Ishikawa (cell line): ENCODE data around the gene FAM53B.

Source experiments
- CEBPB ChIP-seq: IDR thresholded peaks from 2 replicates; pipeline ENCODE4 v1.6.1; 2012
- CREB1 ChIP-seq: IDR thresholded peaks from 2 replicates; pipeline ENCODE4 v1.6.1; 2012; ENCODE audit warnings: low read depth
- EGR1 ChIP-seq: IDR thresholded peaks from 2 replicates; pipeline ENCODE4 v1.6.1; 2012
- EP300 ChIP-seq: IDR thresholded peaks from 2 replicates; pipeline ENCODE4 v1.6.1; 2012; ENCODE audit warnings: borderline replicate concordance
- FOXM1 ChIP-seq: IDR thresholded peaks from 2 replicates; pipeline ENCODE4 v1.6.1; 2012; ENCODE audit warnings: low read depth, borderline replicate concordance
- NFIC ChIP-seq: IDR thresholded peaks from 2 replicates; pipeline ENCODE4 v1.6.1; 2012
- RAD21 ChIP-seq: IDR thresholded peaks from 2 replicates; pipeline ENCODE4 v1.6.1; 2012; ENCODE audit warnings: low read depth
- TAF1 ChIP-seq: IDR thresholded peaks from 2 replicates; pipeline ENCODE4 v1.6.1; 2012; ENCODE audit warnings: low read depth, mild to moderate bottlenecking
- TCF12 ChIP-seq: IDR thresholded peaks from 2 replicates; pipeline ENCODE4 v1.6.1; 2012; ENCODE audit warnings: low read depth
- TEAD4 ChIP-seq: IDR thresholded peaks from 2 replicates; pipeline ENCODE4 v1.6.1; 2012
- YY1 ChIP-seq: IDR thresholded peaks from 2 replicates; pipeline ENCODE4 v1.6.1; 2012; ENCODE audit warnings: low read depth
- ZBTB7A ChIP-seq: IDR thresholded peaks from 2 replicates; pipeline ENCODE4 v1.6.1; 2012; ENCODE audit warnings: low read depth
- TF ChIP-seq, protein P1 (sequence below): IDR thresholded peaks from 2 replicates; pipeline ENCODE4 v1.6.1; 2012
- TF ChIP-seq, protein P2 (sequence below): IDR thresholded peaks from 2 replicates; pipeline ENCODE4 v1.6.1; 2012; ENCODE audit warnings: low read depth, mild to moderate bottlenecking
- TF ChIP-seq, protein P3 (sequence below): IDR thresholded peaks from 2 replicates; pipeline ENCODE4 v1.6.1; 2012

Gene FAM53B

DNA sequence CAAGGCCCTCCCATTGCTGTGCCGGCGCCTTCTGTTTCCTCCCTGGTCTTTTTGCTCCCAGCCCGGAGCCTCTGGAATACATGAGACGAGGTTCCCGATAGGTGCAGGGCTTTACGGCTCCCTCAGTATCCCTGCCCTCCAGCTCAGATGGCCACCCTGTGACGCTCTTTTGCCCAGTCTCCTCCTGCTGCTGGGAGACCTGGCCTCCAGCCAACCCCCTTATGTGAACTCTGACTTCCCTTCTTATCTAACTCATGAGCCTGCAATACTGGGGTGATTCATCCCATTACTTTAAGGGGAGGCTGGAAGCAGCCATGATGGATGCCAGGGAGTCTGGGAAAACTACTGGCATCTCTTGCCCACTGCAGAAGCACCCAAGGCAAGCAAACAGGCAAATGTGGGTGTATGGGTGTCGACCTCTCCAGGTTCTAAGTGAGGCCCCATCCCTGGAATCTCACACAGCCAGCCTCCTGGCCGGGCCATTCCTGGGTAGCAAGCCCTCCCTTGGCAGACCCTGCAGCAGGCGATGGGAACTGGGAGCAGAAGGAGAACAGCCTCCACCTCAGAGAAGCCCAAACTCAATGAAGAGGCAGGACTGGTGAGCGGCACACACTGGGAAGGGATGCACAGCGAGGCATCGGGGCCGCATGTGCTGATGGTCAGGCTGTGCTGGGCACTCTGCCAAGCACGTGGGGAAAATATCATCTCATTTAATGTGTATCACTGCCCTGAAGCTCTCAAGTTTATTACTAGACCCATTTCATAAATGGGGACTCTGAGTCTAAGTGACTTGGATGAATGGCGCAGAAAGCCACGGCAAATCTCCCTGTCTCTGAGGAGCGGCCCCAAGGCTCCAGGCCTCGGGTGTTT, 97.5 kb downstream of the FAM53B start:
- TF ChIP-seq NFIC, result peak; percentile 9; the same call in 1 of the 2 replicates
- TF ChIP-seq, protein P1, sequence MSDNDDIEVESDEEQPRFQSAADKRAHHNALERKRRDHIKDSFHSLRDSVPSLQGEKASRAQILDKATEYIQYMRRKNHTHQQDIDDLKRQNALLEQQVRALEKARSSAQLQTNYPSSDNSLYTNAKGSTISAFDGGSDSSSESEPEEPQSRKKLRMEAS, result no peak

DNA sequence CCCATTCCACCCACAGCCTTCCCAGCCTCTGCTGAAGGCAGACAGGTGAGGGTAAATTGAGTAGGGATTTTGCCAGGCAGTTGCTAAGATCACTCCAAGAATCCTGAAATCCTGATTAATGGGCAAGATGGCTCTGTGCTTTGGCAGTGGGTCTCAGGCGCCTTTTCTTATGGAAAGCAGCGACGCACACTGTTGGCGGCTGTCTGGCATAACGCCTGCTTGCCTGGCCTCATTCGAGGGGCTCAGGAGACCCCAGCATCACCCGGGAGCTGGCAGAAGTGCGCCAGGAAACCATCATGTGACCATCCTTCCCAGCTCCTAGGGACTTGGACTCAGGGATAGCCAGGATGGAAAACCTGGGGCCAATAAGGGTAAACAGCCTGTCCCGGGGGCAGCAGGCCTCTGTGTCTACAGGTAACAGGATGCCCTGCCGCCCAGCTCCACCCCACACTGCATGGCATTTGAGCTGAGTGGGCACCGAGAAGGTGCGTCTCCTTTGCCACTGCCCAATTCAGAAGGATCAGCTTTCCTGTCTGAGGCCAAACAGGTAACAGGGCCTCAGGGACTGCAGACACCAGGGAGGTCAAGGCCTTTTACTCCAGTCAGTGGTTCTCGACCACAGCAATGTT, 98.6 kb downstream of the FAM53B start:
- TF ChIP-seq TCF12 (no peak), TAF1 (no peak), TEAD4 (no peak), EP300 (no peak), CEBPB (no peak), FOXM1 (no peak), NFIC (no peak), YY1 (no peak), RAD21 (no peak), EGR1 (no peak)
- TF ChIP-seq, protein P1, result no peak
- TF ChIP-seq, protein P2, sequence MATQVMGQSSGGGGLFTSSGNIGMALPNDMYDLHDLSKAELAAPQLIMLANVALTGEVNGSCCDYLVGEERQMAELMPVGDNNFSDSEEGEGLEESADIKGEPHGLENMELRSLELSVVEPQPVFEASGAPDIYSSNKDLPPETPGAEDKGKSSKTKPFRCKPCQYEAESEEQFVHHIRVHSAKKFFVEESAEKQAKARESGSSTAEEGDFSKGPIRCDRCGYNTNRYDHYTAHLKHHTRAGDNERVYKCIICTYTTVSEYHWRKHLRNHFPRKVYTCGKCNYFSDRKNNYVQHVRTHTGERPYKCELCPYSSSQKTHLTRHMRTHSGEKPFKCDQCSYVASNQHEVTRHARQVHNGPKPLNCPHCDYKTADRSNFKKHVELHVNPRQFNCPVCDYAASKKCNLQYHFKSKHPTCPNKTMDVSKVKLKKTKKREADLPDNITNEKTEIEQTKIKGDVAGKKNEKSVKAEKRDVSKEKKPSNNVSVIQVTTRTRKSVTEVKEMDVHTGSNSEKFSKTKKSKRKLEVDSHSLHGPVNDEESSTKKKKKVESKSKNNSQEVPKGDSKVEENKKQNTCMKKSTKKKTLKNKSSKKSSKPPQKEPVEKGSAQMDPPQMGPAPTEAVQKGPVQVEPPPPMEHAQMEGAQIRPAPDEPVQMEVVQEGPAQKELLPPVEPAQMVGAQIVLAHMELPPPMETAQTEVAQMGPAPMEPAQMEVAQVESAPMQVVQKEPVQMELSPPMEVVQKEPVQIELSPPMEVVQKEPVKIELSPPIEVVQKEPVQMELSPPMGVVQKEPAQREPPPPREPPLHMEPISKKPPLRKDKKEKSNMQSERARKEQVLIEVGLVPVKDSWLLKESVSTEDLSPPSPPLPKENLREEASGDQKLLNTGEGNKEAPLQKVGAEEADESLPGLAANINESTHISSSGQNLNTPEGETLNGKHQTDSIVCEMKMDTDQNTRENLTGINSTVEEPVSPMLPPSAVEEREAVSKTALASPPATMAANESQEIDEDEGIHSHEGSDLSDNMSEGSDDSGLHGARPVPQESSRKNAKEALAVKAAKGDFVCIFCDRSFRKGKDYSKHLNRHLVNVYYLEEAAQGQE, result no peak

DNA sequence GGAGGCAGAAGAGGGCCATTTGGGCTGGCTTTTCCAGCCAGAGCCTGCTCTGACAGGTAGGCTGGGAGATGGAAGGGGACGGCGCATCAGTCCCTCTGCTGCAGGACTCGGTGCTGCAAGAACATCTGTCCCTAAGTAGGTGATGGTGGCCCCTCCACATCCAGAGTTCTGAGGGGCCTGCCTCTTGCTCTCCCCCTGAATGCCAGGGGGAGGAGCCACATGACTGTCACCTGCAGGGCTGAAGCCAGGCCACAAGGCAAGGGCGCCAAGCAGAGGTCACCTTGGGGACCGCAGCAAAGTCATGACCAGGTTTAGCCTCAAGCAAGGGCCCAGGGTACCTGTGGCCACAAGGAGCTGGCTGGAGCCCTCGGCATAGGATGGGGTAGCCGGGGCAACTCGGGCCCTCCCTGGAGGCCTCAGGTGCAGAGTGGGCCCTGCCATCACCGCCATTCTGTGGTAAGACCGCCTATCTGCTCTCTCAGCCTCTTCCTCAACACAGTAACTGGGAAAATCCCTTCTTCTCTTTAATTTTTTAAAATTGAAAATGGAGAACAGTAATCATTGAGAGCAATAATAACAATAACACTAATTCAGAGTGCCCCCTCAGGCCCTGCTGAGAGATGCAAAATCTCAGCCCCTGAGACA, 99.3 kb downstream of the FAM53B start:
- TF ChIP-seq NFIC (no peak), RAD21 (peak; percentile 22; the same call in 1 of the 2 replicates)

DNA sequence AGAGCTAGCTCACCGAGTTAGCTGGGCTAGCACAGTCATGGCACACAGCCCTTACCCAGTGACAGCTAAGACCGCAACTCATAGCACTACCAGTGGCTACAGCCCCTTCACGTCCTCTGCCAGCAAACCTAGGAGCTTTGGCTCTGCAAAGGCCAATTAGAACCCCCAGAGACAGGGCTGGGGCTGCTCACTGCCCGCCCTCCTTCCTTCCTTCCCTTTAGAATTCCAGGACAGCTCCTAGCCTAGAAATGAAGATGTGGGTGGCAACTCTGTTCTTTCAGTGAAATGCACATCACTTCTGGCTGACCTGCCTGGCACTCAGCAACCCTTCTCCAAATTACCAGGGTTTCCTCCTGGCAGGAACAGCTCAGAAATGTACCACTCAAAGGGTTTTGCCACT, 99.9 kb downstream of the FAM53B start:
- TF ChIP-seq, protein P2, result no peak
- TF ChIP-seq RAD21 (no peak), TCF12 (no peak), ZBTB7A (no peak), CREB1 (no peak), EGR1 (no peak), EP300 (no peak), CEBPB (no peak), TEAD4 (no peak), FOXM1 (no peak), YY1 (no peak), TAF1 (no peak), NFIC (no peak)
- TF ChIP-seq, protein P1, result no peak
- TF ChIP-seq, protein P3, sequence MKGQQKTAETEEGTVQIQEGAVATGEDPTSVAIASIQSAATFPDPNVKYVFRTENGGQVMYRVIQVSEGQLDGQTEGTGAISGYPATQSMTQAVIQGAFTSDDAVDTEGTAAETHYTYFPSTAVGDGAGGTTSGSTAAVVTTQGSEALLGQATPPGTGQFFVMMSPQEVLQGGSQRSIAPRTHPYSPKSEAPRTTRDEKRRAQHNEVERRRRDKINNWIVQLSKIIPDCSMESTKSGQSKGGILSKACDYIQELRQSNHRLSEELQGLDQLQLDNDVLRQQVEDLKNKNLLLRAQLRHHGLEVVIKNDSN, result no peak

DNA sequence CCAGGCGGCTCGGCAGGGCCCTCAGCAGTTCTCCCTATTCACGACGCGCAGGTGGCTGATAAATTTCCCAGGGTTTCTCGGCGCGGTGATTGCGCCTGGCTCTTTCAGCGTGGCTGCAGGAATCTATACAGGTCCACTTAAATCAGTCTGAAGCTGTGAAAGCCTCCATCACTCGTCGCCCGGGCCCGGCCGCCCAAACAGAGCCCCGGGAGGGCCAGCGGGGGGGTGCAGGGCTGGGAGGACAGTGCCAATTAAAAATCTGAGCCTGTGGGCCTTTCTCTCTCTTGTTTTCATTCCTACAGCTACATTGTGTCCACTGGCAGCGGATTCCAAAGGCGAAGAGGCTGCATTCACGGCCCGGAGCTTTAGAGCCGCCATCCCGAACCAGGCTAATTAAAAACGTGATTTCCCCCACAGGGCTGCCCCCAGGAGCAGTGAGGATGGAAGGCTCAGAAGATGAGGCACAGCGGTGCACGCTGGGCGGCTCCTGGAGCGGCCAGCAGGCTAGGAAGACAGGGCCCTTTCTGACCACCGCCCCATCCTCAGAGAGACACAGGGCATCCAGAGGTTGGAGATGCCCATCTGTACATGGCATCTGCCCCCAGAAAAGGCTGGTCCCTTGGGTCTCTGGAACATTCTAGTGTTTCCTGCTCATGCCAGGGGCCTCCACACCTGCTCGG, 100.7 kb downstream of the FAM53B start:
- TF ChIP-seq EP300, result no peak

DNA sequence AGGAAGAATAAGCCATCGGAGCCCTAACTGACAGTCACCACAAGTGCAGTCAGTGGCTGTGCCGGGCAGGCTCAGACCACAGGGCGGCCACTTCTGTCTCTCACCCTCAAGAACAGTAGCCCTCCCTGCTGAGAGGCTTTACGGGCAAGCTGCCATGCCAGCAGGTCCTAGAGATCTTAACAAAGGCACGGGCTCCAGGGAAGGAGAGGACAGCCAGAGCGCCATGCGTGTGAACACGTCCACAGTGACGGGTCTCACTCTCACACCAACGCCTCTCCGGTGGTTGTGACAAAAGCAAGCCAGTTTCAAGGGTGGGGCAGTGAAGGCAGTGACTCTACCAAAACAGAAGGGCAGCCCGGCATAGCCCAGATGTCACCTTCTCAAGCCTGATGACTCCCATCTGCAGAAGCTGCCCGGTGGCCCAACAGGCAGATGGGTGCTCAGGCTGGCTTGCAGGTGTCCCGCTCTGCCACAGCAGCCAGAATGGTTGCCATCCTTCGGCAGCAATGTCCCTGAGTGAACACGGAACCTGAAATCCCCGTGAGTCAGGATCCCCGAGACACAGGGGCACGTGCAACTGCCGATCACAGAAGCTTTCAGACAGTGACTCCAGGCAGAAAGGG, 102.0 kb downstream of the FAM53B start:
- TF ChIP-seq EGR1 (no peak), CREB1 (no peak), TAF1 (no peak), CEBPB (no peak), YY1 (peak; percentile 19; the same call in 1 of the 2 replicates), TCF12 (peak; percentile 63), FOXM1 (no peak), TEAD4 (peak; percentile 33; the same call in 1 of the 2 replicates), ZBTB7A (no peak), EP300 (peak; percentile 39; the same call in 1 of the 2 replicates), RAD21 (peak; percentile 22; the same call in 1 of the 2 replicates), NFIC (peak; percentile 83)
- TF ChIP-seq, protein P1, result 0 out of 2 replicates have a peak, but pooled peaks have one; percentile 60
- TF ChIP-seq, protein P2, result no peak
- TF ChIP-seq, protein P3, result no peak
